Central memory CD8-positive, alpha-beta T cell (primary cell): ENCODE results near the gene ALOX15.
"Not testable (repeated sequence)": the region's sequence is repeated elsewhere in the genome, so short reads cannot be mapped to it uniquely, and the experiment has no call there.

ENCODE experiments used
- ATAC-seq: fragments of 150-1000 bp; cut with Tn5 transposase; replicated peaks from 2 replicates; pipeline ENCODE4 v1.10.0; 2022; ENCODE audit warnings: mild to moderate bottlenecking, moderate FRiP score, moderate number of reproducible peaks; ENCODE audit not compliant: poor library complexity, severe bottlenecking; ENCODE audit errors: extremely low read depth
- DNase-seq, 2 donors: peaks; one replicate each; pipeline ENCODE4 v3.0.0; 2021; ENCODE audit warnings: low spot score in 2 of 2
- H3K27ac Mint-ChIP-seq: one replicate; pipeline ENCODE4 v1.8.0; 2022; ENCODE audit warnings: low read depth, mild to moderate bottlenecking, moderate library complexity, mixed read lengths
- H3K27me3 Mint-ChIP-seq: one replicate; pipeline ENCODE4 v1.8.0; 2022; ENCODE audit warnings: mixed read lengths
- H3K36me3 Mint-ChIP-seq: one replicate; pipeline ENCODE4 v1.8.0; 2022; ENCODE audit warnings: mild to moderate bottlenecking, moderate library complexity, mixed read lengths; ENCODE audit not compliant: insufficient read depth
- H3K4me1 Mint-ChIP-seq: one replicate; pipeline ENCODE4 v1.8.0; 2022; ENCODE audit warnings: mixed read lengths
- H3K4me3 Mint-ChIP-seq: one replicate; pipeline ENCODE4 v1.8.0; 2022; ENCODE audit warnings: mild to moderate bottlenecking, moderate library complexity, mixed read lengths
- H3K9me3 Mint-ChIP-seq: one replicate; pipeline ENCODE4 v1.8.0; 2022; ENCODE audit warnings: mixed read lengths

The ALOX15 gene

DNA sequence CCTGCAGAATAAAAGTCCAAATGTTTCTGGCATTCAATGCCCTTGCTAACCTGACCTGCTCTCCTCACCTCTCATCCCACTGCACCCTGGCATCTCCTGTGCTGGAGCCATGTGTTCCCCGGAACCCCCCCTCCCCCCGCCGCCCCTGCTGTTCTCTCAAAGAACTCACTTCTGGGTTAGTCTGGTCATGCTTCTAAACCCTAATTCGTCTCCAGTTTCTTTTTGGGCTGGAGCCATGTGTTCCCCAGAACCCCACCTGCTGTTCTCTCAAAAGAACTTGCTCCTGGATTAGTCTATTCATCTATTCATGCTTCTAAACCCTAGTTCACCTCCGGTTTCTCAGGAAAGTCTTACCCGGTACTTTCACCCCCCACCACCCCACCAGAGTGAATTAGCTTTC is 808 bp upstream of the ALOX15 start:
- Mint-ChIP-seq H3K9me3 (no peaks in the 10 kb centered on the region), H3K27ac (no peak overlapping the region), H3K4me1 (peaks cover 7% of the 10 kb centered on the region), H3K4me3 (no peak overlapping the region), H3K27me3 (peaks cover 86% of the 10 kb centered on the region), H3K36me3 (peaks cover 4% of the 10 kb centered on the region)
- ATAC-seq (no peak), DNase-seq (no peak)

DNA sequence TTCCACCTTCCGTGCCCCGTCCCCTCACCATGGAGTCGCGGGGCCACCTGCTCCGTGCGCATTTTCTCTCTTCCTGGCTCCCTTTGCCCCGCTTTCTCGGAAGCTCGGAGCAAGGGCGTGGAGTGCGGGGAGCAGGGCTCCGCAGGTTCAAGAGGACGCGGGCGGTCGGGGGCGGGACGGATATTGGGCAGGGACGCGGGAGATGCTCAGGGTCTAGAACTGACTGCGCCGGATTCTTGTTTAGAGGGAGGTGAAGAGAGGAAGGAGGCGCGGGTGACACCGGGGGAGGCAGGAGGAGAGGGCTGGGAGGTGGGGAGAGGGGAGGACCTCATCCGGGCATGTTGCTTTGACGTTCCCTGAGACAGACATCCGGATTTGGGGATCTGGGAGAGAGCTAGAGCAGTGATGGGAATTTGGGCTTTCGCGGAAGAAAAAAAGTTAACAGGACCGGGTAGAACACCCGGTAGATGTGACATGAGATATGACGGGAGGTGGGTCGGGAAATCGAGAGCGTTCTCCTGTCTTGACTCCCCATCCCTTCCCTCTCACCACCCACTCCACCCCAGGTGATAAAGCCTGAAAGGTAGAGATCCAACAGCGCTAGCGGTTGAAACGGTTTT is 799 bp downstream of the ALOX15 start:
- Mint-ChIP-seq H3K27me3 (peaks cover 92% of the 10 kb centered on the region), H3K4me1 (peaks cover 14% of the 10 kb centered on the region)
- not testable (repeated sequence) for ATAC-seq, H3K9me3 Mint-ChIP-seq, H3K4me3 Mint-ChIP-seq, DNase-seq, H3K36me3 Mint-ChIP-seq, H3K27ac Mint-ChIP-seq

DNA sequence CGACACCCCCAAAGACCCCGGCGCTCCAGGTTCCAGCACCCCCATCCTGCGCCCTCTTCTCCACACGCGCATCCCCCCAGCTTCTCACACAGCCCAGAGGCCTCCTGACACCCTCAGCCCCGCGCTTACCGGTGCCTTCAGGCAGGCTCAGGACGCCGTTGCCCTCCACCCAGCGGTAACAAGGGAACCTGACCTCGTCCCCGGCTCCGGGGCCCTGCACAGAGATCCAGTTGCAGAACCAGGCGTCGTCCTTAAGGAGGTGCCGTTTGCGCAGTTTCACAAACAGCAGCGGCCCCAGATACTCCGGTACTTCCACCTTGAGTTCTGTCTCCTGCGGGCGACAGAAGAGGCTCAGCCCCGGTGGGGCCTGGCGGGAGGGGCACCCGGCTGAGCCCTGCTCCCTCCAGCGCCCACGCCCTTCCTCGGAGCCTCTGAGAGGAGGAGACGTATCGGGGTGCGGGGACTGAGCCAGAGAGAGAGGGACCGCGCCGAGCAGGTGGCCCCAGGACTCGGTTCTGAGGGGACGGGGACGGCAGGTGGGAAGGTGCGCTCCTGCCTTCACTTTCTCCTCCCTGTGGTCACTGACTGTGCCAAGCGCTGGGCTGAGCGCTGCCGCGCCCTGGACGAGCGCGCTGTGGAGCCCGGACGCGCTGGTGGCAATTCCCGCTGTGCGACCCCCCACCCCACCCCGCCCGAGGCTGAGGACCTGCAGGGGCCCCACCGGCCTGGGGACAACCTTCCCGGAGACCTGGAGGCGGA is 2.0 kb downstream of the ALOX15 start:
- H3K36me3 Mint-ChIP-seq, H3K9me3 Mint-ChIP-seq, H3K27ac Mint-ChIP-seq, DNase-seq: not testable (repeated sequence)
- Mint-ChIP-seq H3K27me3 (peaks cover 92% of the 10 kb centered on the region), H3K4me3 (peak overlapping the region; percentile 55), H3K4me1 (peaks cover 17% of the 10 kb centered on the region)
- peak; percentile 69 for ATAC-seq

DNA sequence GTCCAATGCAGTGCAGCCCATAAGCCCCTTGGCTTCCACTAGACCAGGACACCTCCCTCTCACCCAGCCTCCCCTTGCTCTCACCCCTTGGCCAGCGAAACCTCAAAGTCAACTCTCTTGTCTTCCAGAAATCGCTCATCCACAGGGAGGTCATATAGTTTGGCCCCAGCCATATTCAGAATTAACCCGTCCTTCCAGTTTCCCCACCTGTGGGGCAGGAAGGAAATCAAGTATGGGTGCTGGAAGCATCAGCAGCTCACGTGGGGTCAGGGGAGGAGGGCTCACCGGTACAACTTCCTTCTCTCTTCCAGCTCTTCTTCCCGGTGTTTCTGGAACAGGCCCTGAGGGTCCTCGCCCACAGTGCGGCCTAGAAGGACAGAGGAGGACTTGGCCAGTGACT is 2.7 kb downstream of the ALOX15 start:
- DNase-seq, H3K27ac Mint-ChIP-seq, ATAC-seq, H3K36me3 Mint-ChIP-seq, H3K9me3 Mint-ChIP-seq, H3K4me3 Mint-ChIP-seq: not testable (repeated sequence)
- Mint-ChIP-seq H3K4me1 (peaks cover 17% of the 10 kb centered on the region), H3K27me3 (peaks cover 92% of the 10 kb centered on the region)

DNA sequence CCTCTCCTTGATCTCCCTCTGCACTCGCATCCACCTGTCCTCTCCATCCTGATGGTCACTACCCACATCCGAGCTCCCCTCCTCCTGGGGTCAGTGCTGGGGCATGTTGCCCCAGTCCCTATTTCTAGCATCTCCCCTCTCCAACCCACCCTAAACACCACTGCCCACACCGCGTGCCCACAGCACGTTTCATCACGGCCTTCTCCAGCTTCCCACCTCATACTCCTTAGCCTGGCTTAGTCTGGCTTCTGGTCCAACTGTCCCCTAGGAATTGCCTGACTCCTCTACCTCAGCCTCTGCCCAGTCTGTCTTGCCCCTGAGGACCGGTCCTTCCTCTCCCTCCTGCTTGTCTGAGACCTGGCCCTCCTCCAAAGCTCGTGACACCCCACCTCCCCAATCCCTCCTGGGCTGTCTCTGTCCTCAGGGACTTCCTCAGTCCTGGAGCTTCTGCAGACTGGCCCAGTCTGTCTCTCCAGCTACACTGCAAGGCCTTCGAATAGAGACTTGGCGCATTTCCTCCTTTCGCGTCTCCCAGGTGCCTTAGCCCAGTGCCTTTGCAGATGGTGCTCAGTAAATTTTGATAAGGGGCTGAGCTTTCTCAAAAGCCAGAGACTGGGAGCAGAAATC is 4.9 kb downstream of the ALOX15 start:
- no peak for DNase-seq
- no peak overlapping the region for H3K27ac Mint-ChIP-seq
- no peak overlapping the region for H3K4me3 Mint-ChIP-seq
- ATAC-seq = no peak
- peaks cover 17% of the 10 kb centered on the region for H3K4me1 Mint-ChIP-seq
- H3K36me3 Mint-ChIP-seq = peaks cover 3% of the 10 kb centered on the region
- no peaks in the 10 kb centered on the region for H3K9me3 Mint-ChIP-seq
- peaks cover 92% of the 10 kb centered on the region for H3K27me3 Mint-ChIP-seq

DNA sequence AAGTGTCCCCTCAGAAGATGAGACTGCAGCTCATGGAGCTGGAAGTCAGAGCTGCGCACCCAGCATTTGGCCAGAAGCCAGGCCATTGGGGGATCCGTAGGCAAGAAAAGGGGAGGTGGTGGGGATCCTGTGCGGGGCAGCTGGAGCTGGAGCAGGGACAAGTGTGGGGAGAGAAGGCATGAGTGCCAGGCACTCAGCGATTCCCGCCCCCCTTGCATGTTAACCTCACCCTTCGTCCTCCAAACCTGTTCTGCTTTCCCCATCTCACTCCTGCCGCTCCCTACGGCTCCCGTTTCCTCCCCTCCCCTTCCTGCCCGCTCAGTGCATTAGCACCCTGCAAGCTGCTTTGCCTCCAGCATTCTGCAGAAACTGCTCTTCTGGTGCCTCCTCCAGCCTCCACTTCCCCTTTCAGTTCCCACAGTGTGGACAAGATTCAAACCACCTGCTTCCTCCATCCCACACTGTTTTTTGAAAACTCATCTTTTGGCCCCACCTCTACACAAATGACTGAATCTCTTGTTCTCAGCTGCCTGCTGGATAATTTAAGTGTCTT is 5.6 kb downstream of the ALOX15 start:
- H3K27ac Mint-ChIP-seq = no peak overlapping the region
- H3K9me3 Mint-ChIP-seq = no peaks in the 10 kb centered on the region
- H3K4me1 Mint-ChIP-seq = peaks cover 17% of the 10 kb centered on the region
- peaks cover 85% of the 10 kb centered on the region for H3K27me3 Mint-ChIP-seq
- peaks cover 3% of the 10 kb centered on the region for H3K36me3 Mint-ChIP-seq
- ATAC-seq = no peak
- H3K4me3 Mint-ChIP-seq = no peak overlapping the region
- no peak for DNase-seq

DNA sequence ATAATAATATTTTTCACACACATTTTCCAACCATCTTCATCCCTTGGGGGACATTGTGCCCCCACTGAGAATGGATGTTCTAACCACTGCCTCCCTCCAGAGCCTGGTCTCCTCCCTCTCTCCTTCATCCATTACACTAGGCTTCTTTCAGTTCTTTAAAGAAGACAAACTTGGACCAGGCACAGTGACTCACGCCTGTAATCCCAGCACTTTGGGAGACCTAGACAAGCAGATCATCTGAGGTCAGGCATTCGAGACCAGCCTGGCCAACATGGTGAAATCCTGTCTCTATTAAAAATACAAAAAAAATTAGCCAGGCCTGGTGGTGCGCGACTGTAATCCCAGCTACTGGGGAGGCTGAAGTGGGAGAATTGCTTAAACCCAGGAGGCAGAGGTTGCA is 6.5 kb downstream of the ALOX15 start:
- ATAC-seq (no peak), DNase-seq (no peak)
- no peak overlapping the region for H3K4me3 Mint-ChIP-seq
- peaks cover 3% of the 10 kb centered on the region for H3K36me3 Mint-ChIP-seq
- H3K27ac Mint-ChIP-seq = no peak overlapping the region
- peaks cover 17% of the 10 kb centered on the region for H3K4me1 Mint-ChIP-seq
- no peaks in the 10 kb centered on the region for H3K9me3 Mint-ChIP-seq
- H3K27me3 Mint-ChIP-seq = peaks cover 81% of the 10 kb centered on the region

DNA sequence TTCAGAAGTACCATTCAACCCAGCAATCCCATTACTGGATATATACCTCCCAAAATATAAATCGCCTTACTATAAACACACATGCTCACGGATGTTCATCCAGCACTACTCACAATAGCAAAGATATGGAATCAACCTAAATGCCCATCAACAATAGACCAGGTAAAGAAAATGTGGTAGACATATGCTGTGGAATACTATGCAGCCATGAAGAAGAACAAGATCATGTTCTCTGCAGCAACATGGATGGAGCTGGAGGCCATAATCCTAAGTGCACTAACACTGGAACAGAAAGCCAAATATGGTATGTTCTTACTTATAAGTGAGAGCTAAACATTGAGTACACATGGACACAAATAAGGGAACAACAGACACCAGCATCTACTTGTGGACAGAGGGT is 7.8 kb downstream of the ALOX15 start:
- peaks cover 3% of the 10 kb centered on the region for H3K36me3 Mint-ChIP-seq
- no peak overlapping the region for H3K27ac Mint-ChIP-seq
- no peaks in the 10 kb centered on the region for H3K9me3 Mint-ChIP-seq
- peaks cover 70% of the 10 kb centered on the region for H3K27me3 Mint-ChIP-seq
- no peak for DNase-seq
- peaks cover 10% of the 10 kb centered on the region for H3K4me1 Mint-ChIP-seq
- ATAC-seq = no peak
- H3K4me3 Mint-ChIP-seq = no peak overlapping the region

DNA sequence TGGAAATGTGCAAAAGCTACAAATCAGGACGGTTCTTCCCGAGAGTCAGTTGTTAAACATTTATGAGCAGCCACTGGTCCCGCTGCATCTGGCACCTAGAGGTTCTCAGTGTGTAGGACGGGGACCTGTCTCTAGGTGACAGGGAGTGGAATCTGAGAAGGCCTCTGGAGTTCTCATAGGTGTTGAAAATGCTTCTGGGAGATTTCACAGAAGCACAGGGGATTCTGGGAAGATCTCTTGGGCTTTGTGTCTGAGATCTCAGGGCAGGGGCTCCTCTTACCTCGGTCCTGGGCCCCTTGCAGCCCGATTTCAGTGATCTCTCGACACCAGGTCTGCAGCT is 8.9 kb downstream of the ALOX15 start:
- peaks cover 3% of the 10 kb centered on the region for H3K36me3 Mint-ChIP-seq
- H3K27me3 Mint-ChIP-seq = peaks cover 59% of the 10 kb centered on the region
- ATAC-seq = no peak
- H3K4me1 Mint-ChIP-seq = peaks cover 10% of the 10 kb centered on the region
- H3K4me3 Mint-ChIP-seq = no peak overlapping the region
- no peak for DNase-seq
- H3K27ac Mint-ChIP-seq = no peak overlapping the region
- H3K9me3 Mint-ChIP-seq = no peaks in the 10 kb centered on the region

DNA sequence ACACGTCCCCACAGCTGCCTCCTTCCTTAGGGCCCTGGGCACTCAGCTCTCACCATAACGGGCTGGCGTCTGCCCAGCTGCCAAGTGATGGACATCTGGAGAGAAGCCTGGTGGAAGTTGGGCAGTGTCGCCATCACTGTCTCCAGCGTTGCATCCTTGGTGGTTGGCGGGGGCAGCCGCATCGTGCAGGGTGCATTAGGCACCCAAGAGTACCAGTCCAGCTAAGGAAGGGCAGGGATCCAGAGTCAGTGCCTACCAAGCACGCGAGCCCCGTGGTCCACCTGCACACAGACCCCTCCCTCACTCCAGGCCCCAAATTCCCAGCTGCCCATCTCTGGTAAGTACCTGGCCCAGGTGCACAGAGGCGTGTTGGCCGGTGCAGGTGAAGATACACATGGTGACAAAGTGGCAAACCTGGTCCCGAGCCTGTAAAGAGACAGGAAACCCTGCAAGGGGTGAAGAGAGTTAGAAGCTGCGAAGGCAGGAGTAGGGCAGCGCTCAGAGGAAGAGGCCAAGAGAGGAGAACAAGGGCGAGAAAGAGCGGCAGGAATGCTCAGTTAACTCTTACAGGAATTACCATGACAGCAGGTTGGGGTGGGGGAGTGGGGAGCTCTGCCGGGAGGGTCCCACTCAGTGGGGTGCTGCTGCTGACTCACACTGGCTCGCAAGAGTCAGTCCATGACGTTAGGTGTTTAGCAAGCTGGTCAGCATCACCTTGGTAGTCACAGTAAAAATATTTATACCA is 9.5 kb downstream of the ALOX15 start:
- peaks cover 54% of the 10 kb centered on the region for H3K27me3 Mint-ChIP-seq
- H3K4me3 Mint-ChIP-seq = no peak overlapping the region
- H3K27ac Mint-ChIP-seq = no peak overlapping the region
- H3K36me3 Mint-ChIP-seq = peaks cover 2% of the 10 kb centered on the region
- ATAC-seq (no peak), DNase-seq (no peak)
- no peaks in the 10 kb centered on the region for H3K9me3 Mint-ChIP-seq
- peaks cover 10% of the 10 kb centered on the region for H3K4me1 Mint-ChIP-seq

DNA sequence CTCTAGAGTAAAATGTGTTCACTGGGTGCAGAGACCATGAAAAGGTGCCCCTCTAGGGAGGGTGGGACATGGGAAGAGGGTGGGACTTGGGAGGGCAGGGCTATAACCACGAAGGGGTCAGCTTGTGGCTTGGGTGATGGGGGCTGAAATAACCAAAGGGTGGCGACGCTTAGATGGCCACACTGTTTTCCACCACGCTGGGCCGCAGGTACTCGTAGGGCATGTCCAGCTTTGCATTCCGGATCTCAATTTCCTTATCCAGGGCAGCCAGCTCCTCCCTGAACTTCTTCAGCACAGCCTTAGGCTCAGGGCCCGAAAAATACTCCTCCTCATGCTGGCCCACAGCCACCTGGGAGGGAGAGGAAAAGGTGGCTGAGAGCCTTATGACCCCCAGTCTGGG is 10.0 kb downstream of the ALOX15 start:
- Mint-ChIP-seq H3K4me1 (peaks cover 10% of the 10 kb centered on the region), H3K27me3 (peaks cover 48% of the 10 kb centered on the region), H3K27ac (no peak overlapping the region), H3K36me3 (peaks cover 2% of the 10 kb centered on the region), H3K9me3 (no peaks in the 10 kb centered on the region), H3K4me3 (no peak overlapping the region)
- DNase-seq (no peak), ATAC-seq (no peak)

DNA sequence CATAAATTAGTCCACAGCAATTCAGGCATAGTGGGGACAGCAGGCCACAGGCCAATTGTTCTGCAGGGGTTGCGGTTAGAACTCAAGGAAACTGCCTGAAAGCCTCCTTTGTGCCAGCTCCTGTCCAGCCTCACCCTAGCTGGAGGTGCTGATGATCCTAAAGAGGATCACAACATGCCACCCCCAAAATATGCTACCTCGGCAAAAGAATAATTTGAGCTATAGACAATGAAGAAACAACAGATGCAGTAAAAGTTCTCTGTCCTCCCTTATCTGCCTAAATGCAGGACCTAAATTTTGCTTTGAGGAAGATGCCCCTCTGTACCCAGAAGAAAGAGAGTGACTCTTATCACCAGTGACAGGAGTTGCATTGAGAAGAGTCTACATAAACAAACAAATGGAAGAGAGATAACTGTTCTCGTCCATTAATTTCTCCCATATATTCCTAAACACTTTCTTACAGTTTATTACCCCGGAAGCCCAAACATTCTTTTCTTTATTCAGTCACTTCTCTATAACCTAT is 14.7 kb downstream of the ALOX15 start:
- Mint-ChIP-seq H3K9me3 (no peaks in the 10 kb centered on the region), H3K4me3 (no peak overlapping the region), H3K27ac (no peak overlapping the region), H3K4me1 (no peaks in the 10 kb centered on the region), H3K36me3 (no peaks in the 10 kb centered on the region), H3K27me3 (peaks cover 2% of the 10 kb centered on the region)
- no peak for ATAC-seq
- DNase-seq = no peak
